WTC11 (cell line): ENCODE measurements around the gene RESP18.

Source experiments
- CTCF ChIP-seq: fragments of 200-600 bp; IDR thresholded peaks from 2 replicates; pipeline ENCODE4 v1.8.0; 2022; ENCODE audit warnings: antibody characterized with exemption
- HMGXB4 ChIP-seq: sonication (generic); formaldehyde crosslinking; IDR thresholded peaks from 2 replicates; pipeline ENCODE4 v1.8.1; 2023; ENCODE audit warnings: mild to moderate bottlenecking, moderate library complexity, missing genetic modification reagents

GRCh38 chr2:219380926-219381325 is 48.4 kb upstream of the RESP18 start:
- TF ChIP-seq CTCF = no peak
- TF ChIP-seq HMGXB4 (CRISPR knock-in tag) = no peak
